HEK293 (cell line): ENCODE results near the gene LRRC37A.
"Not testable (repeated sequence)": the region's sequence is repeated elsewhere in the genome, so short reads cannot be mapped to it uniquely, and the experiment has no call there.

Experiments
- CTCF ChIA-PET: fragments of 350-600 bp; formaldehyde crosslinking; extraction: SDS; loops from one replicate; lab custom pipeline; 2021; ENCODE audit warnings: antibody characterized with exemption; lab: Yijun Ruan, JAX
- POLR2A ChIA-PET: fragments of 300-600 bp; formaldehyde crosslinking; extraction: SDS; loops from one replicate; lab custom pipeline; 2020; ENCODE audit warnings: antibody characterized with exemption, inconsistent platforms; lab: Yijun Ruan, JAX
- H3K27ac ChIP-seq: fragments of 200-500 bp; sonication (Bioruptor generic); 2 replicates; pipeline ENCODE4 v1.5.1; 2014; ENCODE audit warnings: low read depth, low read length, control low read depth, inconsistent platforms; ENCODE audit errors: extremely low read depth
- H3K36me3 ChIP-seq, 2 experiments: fragments of 200-500 bp in 1 of 2; sonication (Bioruptor generic) in 1 of 2; 1 replicate in 1 of 2; 2 replicates in 1 of 2; pipeline ENCODE4 v1.5.1; 2014 to 2017; ENCODE audit warnings: inconsistent platforms in 2 of 2, low read length in 2 of 2; ENCODE audit not compliant: control insufficient read depth in 2 of 2, insufficient read depth in 1 of 2
- H3K4me1 ChIP-seq: fragments of 200-500 bp; sonication (Bioruptor generic); 2 replicates; pipeline ENCODE4 v1.5.1; 2014; ENCODE audit warnings: mild to moderate bottlenecking, low read length, inconsistent platforms; ENCODE audit not compliant: control insufficient read depth, insufficient read depth
- H3K4me3 ChIP-seq: 2 replicates; pipeline ENCODE4 v1.5.1; 2011; ENCODE audit warnings: low read depth, mild to moderate bottlenecking, control low read depth, low read length, moderate library complexity
- H3K9me3 ChIP-seq: fragments of 200-500 bp; sonication (Bioruptor generic); 2 replicates; pipeline ENCODE4 v1.5.1; 2014; ENCODE audit warnings: low read depth, low read length, inconsistent platforms; ENCODE audit not compliant: control insufficient read depth, insufficient read depth

LRRC37A gene

GRCh38 chr17:46372236-46373229, 77.6 kb downstream of the LRRC37A start:
- H3K4me1 ChIP-seq, CTCF ChIA-PET, H3K9me3 ChIP-seq, H3K27ac ChIP-seq, H3K4me3 ChIP-seq, H3K36me3 ChIP-seq, POLR2A ChIA-PET: not testable (repeated sequence)

DNA sequence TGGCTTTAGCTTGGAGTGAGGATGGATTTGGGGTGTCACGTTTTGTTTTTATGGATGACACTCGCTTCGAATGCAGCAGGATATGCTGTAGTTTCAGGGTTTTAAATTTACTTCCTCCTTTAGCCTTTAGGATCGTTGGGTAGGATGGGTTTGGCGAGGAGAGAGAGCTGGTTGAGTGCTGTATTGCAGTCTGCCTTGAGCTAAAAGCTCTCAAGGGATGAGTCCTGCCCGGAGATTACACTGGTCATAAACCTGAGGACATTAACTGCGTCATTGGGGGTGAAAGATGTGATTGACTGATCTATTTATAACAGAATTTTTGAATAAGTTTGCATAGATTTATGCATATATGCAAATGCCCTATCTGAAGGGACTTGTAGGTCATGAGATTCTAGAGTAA, 78.5 kb downstream of the LRRC37A start:
- H3K4me3 ChIP-seq, H3K4me1 ChIP-seq, H3K9me3 ChIP-seq, H3K36me3 ChIP-seq, POLR2A ChIA-PET, H3K27ac ChIP-seq, CTCF ChIA-PET: not testable (repeated sequence)

DNA sequence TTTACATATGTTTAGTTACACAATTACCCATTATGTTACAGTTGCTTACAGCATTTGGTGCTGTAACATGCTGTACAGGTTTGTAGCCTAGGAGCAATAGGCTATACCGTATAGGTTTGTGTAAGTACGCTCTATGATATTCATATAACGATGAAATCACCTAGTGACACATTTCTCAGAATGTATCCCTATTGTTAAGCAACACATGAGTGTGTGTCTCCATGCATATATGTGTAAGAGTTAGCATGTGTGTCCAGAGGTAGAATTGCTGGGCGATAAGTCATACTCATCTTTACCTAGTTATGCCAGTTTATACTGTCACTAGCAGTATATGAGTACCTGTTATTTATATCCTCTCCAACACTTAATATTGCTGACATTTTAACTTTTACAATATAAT, 88.2 kb downstream of the LRRC37A start:
- CTCF ChIA-PET, H3K36me3 ChIP-seq, H3K27ac ChIP-seq, H3K9me3 ChIP-seq, POLR2A ChIA-PET, H3K4me3 ChIP-seq, H3K4me1 ChIP-seq: not testable (repeated sequence)

DNA sequence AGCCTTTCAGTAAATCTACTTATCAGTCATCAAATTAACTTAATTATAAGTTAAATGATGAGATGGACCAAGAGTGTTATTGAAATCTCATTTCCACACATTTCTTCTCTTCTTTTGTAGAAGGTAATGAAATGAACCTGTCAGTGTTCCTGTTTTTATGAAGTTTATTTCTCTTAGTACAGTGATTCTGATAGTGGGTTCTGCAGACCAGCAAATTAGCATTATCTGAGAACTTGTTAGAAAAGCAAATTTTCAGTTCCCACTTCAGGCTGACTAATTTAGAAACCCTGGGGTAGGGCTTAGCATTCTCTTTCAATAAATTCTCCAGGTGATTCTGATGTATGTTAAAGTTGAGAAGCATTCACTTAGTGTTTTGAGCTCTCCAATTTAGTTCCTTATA, 90.6 kb downstream of the LRRC37A start:
- H3K4me1 ChIP-seq, POLR2A ChIA-PET, H3K4me3 ChIP-seq, H3K36me3 ChIP-seq, H3K27ac ChIP-seq, H3K9me3 ChIP-seq, CTCF ChIA-PET: not testable (repeated sequence)
